ENCODE data around the gene NDUFC2.

NDUFC2 gene

DNA sequence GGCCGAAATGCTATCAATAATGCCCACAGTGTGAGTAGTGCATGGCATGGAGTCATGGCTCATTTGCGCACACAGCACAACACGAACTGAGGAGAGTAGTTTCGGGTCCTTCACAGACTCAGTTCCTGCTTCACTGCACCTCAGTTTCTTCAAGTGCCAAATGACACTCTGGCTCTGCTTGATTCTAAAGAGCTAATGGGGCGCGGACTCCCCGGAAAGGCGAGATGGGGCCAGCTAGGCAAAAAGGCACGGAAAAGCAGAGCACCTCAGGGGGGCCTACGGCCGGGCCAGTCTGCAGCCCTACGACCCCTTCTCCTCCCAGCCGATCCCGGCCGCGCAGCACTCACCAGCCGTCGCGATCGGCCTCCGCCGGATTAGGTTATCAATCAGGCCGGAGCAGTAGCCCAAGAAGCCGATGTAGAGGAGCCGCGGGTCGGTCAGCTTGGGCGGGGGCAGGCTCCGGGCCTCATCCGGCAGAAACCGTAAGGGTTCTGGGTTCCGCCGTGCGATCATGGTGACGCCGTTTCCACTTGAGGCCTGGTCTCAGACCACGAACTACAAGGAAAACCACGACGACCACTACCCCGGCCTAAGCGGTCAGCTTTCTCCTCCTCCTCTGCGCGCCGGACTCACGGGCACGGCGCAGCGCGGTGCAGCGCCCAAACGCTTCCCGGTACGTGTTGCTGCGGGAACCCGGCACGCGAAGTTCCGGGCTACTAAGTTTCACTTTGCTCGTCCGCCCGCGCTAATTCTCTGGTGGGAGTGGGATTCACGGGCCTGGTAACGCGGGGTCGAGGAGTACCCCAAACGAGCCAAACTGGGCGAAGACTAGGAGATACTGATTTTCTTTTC, at the start of gene NDUFC2:
Gene NDUFC2 (minus strand): TSS at position 631 of the 852 bp plus-strand sequence. CDS start 118 bp downstream, at position 513.
- TF ChIP-seq, protein P1, sequence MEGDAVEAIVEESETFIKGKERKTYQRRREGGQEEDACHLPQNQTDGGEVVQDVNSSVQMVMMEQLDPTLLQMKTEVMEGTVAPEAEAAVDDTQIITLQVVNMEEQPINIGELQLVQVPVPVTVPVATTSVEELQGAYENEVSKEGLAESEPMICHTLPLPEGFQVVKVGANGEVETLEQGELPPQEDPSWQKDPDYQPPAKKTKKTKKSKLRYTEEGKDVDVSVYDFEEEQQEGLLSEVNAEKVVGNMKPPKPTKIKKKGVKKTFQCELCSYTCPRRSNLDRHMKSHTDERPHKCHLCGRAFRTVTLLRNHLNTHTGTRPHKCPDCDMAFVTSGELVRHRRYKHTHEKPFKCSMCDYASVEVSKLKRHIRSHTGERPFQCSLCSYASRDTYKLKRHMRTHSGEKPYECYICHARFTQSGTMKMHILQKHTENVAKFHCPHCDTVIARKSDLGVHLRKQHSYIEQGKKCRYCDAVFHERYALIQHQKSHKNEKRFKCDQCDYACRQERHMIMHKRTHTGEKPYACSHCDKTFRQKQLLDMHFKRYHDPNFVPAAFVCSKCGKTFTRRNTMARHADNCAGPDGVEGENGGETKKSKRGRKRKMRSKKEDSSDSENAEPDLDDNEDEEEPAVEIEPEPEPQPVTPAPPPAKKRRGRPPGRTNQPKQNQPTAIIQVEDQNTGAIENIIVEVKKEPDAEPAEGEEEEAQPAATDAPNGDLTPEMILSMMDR (IDR thresholded peaks at IDR 0.05; ENCODE audit: low read length): no peak
- TF ChIP-seq EZH2 (IDR thresholded peaks at IDR 0.05; ENCODE audit: borderline replicate concordance, low read length): no peak
- peaks cover 48% of the 10 kb centered on the region for H3K79me2 ChIP-seq (ENCODE audit: insufficient read depth, low read length)
- H2AFZ ChIP-seq (ENCODE audit: low read length): peak within 1 kb of the TSS; percentile 96
- no peaks in the 10 kb centered on the region for H3K9me2 ChIP-seq (ENCODE audit: low read depth, low read length)
- H3K27me3 ChIP-seq (ENCODE audit: insufficient read depth, low read length): no peaks in the 10 kb centered on the region
- H3K27ac ChIP-seq (ENCODE audit: low read depth, low read length, poor library complexity, severe bottlenecking): peak within 1 kb of the TSS; percentile 32
- peaks cover 33% of the 10 kb centered on the region for H3K4me1 ChIP-seq (ENCODE audit: insufficient read depth, low read length, severe bottlenecking)
- H3K9me3 ChIP-seq (ENCODE audit: low read length): peaks cover 3% of the 10 kb centered on the region; the same call in 1 of the 2 replicates
- no peaks in the 10 kb centered on the region for H4K20me1 ChIP-seq (ENCODE audit: insufficient read depth, low read length)
- peaks cover 12% of the 10 kb centered on the region; the same call in 1 of the 2 replicates for H3K36me3 ChIP-seq (ENCODE audit: insufficient read depth, low read length)
- no peaks in the 10 kb centered on the region for H3F3A ChIP-seq (ENCODE audit: insufficient read depth, low read length)
- H3K4me2 ChIP-seq (ENCODE audit: low read length): peak within 1 kb of the TSS; percentile 81
- peak within 1 kb of the TSS; percentile 88 for H3K4me3 ChIP-seq (ENCODE audit: low read depth, low read length, poor library complexity, severe bottlenecking)
- H3K9ac ChIP-seq (ENCODE audit: low read length): peak within 1 kb of the TSS; percentile 92

DNA sequence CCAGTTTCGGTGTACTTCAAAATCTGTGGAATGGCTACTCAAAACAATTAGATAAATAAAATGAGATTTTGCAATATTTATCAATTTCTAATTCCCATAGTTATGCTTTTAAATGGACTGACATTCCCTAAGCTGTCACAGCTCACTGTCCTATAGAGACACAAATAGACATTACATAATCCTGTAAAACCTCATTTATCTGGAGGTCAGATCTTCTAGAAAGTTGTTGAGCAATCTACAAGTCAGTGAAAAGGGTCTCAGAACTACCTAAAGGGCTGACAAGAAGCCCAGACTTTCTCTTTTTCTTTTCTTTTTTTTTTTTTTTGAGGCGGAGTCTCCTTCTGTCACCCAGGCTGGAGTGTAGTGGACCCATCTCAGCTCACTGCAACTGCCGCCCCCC, 47.7 kb upstream of the NDUFC2 start:
- H3K4me2 ChIP-seq (ENCODE audit: low read length): no peak overlapping the region
- no peaks in the 10 kb centered on the region for H3K79me2 ChIP-seq (ENCODE audit: insufficient read depth, low read length)
- H3K36me3 ChIP-seq (ENCODE audit: insufficient read depth, low read length): peaks cover 19% of the 10 kb centered on the region
- H2AFZ ChIP-seq (ENCODE audit: low read length): no peak overlapping the region
- no peak overlapping the region for H3K27ac ChIP-seq (ENCODE audit: low read depth, low read length, poor library complexity, severe bottlenecking)
- H3K4me1 ChIP-seq (ENCODE audit: insufficient read depth, low read length, severe bottlenecking): no peaks in the 10 kb centered on the region
- no peak overlapping the region for H3K9ac ChIP-seq (ENCODE audit: low read length)
- H3K9me2 ChIP-seq (ENCODE audit: low read depth, low read length): no peaks in the 10 kb centered on the region
- no peak overlapping the region for H3K4me3 ChIP-seq (ENCODE audit: low read depth, low read length, poor library complexity, severe bottlenecking)
- no peaks in the 10 kb centered on the region for H3K27me3 ChIP-seq (ENCODE audit: insufficient read depth, low read length)
- no peaks in the 10 kb centered on the region for H4K20me1 ChIP-seq (ENCODE audit: insufficient read depth, low read length)
- H3K9me3 ChIP-seq (ENCODE audit: low read length): no peaks in the 10 kb centered on the region
- TF ChIP-seq EZH2 (IDR thresholded peaks at IDR 0.05; ENCODE audit: borderline replicate concordance, low read length): no peak
- TF ChIP-seq, protein P1 (IDR thresholded peaks at IDR 0.05; ENCODE audit: low read length): no peak
- no peaks in the 10 kb centered on the region for H3F3A ChIP-seq (ENCODE audit: insufficient read depth, low read length)

DNA sequence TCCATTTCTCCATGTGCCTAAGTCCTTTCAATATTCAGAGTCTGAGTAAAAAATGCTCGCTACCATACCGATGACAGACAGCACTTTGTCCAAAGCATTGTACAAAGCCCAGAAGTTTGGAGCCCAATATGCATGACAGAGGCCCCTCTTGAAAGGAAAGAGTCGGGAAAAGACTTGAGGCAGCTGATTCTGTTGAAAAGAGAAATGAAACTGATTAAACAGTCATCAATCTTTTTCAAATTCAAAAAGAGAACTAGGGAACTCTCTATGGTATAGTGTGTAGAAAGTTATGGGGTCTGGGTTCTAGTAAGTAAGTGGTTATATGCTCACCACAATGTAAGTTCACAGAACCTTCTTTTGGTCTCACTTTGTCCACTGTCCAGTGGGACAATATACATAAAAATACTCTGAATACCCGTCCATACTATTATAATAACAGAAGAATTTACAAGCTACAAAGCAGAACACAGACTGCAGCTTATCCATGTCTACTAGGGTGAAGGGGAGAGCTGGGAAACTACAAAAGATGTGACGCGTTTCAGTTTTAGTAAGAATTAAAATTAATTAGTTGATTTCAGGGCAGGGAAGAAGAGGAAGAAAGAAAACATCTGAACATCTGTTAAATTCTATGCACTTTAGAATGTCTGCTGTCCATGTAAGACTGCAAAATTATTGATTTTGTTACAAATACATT, 33.1 kb upstream of the NDUFC2 start:
- Histone ChIP-seq H3K4me3 (ENCODE audit: low read depth, low read length, poor library complexity, severe bottlenecking) (no peak overlapping the region), H3K9ac (ENCODE audit: low read length) (no peak overlapping the region), H3K4me2 (ENCODE audit: low read length) (no peak overlapping the region), H3K79me2 (ENCODE audit: insufficient read depth, low read length) (no peaks in the 10 kb centered on the region), H3K36me3 (ENCODE audit: insufficient read depth, low read length) (peaks cover 50% of the 10 kb centered on the region), H3K9me2 (ENCODE audit: low read depth, low read length) (no peaks in the 10 kb centered on the region), H3K27me3 (ENCODE audit: insufficient read depth, low read length) (no peaks in the 10 kb centered on the region), H3K9me3 (ENCODE audit: low read length) (no peaks in the 10 kb centered on the region), H3F3A (ENCODE audit: insufficient read depth, low read length) (no peaks in the 10 kb centered on the region), H4K20me1 (ENCODE audit: insufficient read depth, low read length) (no peaks in the 10 kb centered on the region), H3K4me1 (ENCODE audit: insufficient read depth, low read length, severe bottlenecking) (no peaks in the 10 kb centered on the region), H2AFZ (ENCODE audit: low read length) (no peak overlapping the region), H3K27ac (ENCODE audit: low read depth, low read length, poor library complexity, severe bottlenecking) (no peak overlapping the region)
- TF ChIP-seq, protein P1 (IDR thresholded peaks at IDR 0.05; ENCODE audit: low read length): no peak
- TF ChIP-seq EZH2 (IDR thresholded peaks at IDR 0.05; ENCODE audit: borderline replicate concordance, low read length): no peak
